Measurements from ENCODE around the gene CDHR3.

CDHR3 gene

GRCh38 chr7:106012184-106012583 is 49.1 kb downstream of the CDHR3 start:
- H3K9me2 ChIP-seq (replicated peaks; ENCODE audit: insufficient read depth, low read length), result no peaks in the 10 kb centered on the region
- H3K36me3 ChIP-seq (ENCODE audit: low read length), result no peaks in the 10 kb centered on the region
- H4K20me1 ChIP-seq (ENCODE audit: low read depth, low read length), result no peaks in the 10 kb centered on the region
- H3K4me2 ChIP-seq (ENCODE audit: low read depth, low read length, poor library complexity, severe bottlenecking), result no peak overlapping the region
- H3K4me3 ChIP-seq (ENCODE audit: insufficient read depth, low read length, poor library complexity, severe bottlenecking), result no peak overlapping the region
- no peaks in the 10 kb centered on the region for H3F3A ChIP-seq (ENCODE audit: insufficient read depth)
- TF ChIP-seq EZH2phosphoT487 (conservative IDR thresholded peaks at IDR 0.05; ENCODE audit: low read length) (no peak), CTCF (IDR thresholded peaks at IDR 0.05; ENCODE audit: insufficient read depth, low read length, poor library complexity, severe bottlenecking) (no peak)
- no peak overlapping the region for H2AFZ ChIP-seq (ENCODE audit: low read depth, low read length, severe bottlenecking)
- H3K9me3 ChIP-seq (ENCODE audit: insufficient read depth, low read length), result peaks cover 6% of the 10 kb centered on the region; the same call in 1 of the 2 replicates
- H3K9ac ChIP-seq (ENCODE audit: low read length), result no peak overlapping the region
- no peaks in the 10 kb centered on the region for H3K79me2 ChIP-seq (ENCODE audit: insufficient read depth, low read length)
- no peak overlapping the region for H3K27ac ChIP-seq (ENCODE audit: low read depth, low read length)
- H3K27me3 ChIP-seq (ENCODE audit: low read length), result no peaks in the 10 kb centered on the region

GRCh38 chr7:106012935-106013439 is 49.9 kb downstream of the CDHR3 start:
- no peaks in the 10 kb centered on the region for H3K36me3 ChIP-seq (ENCODE audit: low read length)
- no peaks in the 10 kb centered on the region for H3K27me3 ChIP-seq (ENCODE audit: low read length)
- H3K27ac ChIP-seq (ENCODE audit: low read depth, low read length), result no peak overlapping the region
- H3K4me3 ChIP-seq (ENCODE audit: insufficient read depth, low read length, poor library complexity, severe bottlenecking), result no peak overlapping the region
- no peaks in the 10 kb centered on the region for H3K79me2 ChIP-seq (ENCODE audit: insufficient read depth, low read length)
- no peak for TF ChIP-seq EZH2phosphoT487 (conservative IDR thresholded peaks at IDR 0.05; ENCODE audit: low read length)
- no peak for TF ChIP-seq CTCF (IDR thresholded peaks at IDR 0.05; ENCODE audit: insufficient read depth, low read length, poor library complexity, severe bottlenecking)
- H3K9me2 ChIP-seq (replicated peaks; ENCODE audit: insufficient read depth, low read length), result no peaks in the 10 kb centered on the region
- no peak overlapping the region for H3K9ac ChIP-seq (ENCODE audit: low read length)
- peaks cover 5% of the 10 kb centered on the region; the same call in 1 of the 2 replicates for H3K9me3 ChIP-seq (ENCODE audit: insufficient read depth, low read length)
- no peak overlapping the region for H3K4me2 ChIP-seq (ENCODE audit: low read depth, low read length, poor library complexity, severe bottlenecking)
- H3F3A ChIP-seq (ENCODE audit: insufficient read depth), result no peaks in the 10 kb centered on the region
- H4K20me1 ChIP-seq (ENCODE audit: low read depth, low read length), result no peaks in the 10 kb centered on the region
- H2AFZ ChIP-seq (ENCODE audit: low read depth, low read length, severe bottlenecking), result no peak overlapping the region

GRCh38 chr7:106015381-106016218 is 52.5 kb downstream of the CDHR3 start:
- Histone ChIP-seq H4K20me1 (ENCODE audit: low read depth, low read length) (no peaks in the 10 kb centered on the region), H3K27ac (ENCODE audit: low read depth, low read length) (no peak overlapping the region), H3F3A (ENCODE audit: insufficient read depth) (no peaks in the 10 kb centered on the region), H3K27me3 (ENCODE audit: low read length) (no peaks in the 10 kb centered on the region), H3K4me3 (ENCODE audit: insufficient read depth, low read length, poor library complexity, severe bottlenecking) (no peak overlapping the region), H3K79me2 (ENCODE audit: insufficient read depth, low read length) (no peaks in the 10 kb centered on the region), H3K36me3 (ENCODE audit: low read length) (no peaks in the 10 kb centered on the region), H3K4me2 (ENCODE audit: low read depth, low read length, poor library complexity, severe bottlenecking) (no peak overlapping the region), H2AFZ (ENCODE audit: low read depth, low read length, severe bottlenecking) (no peak overlapping the region), H3K9ac (ENCODE audit: low read length) (no peak overlapping the region), H3K9me2 (replicated peaks; ENCODE audit: insufficient read depth, low read length) (no peaks in the 10 kb centered on the region), H3K9me3 (ENCODE audit: insufficient read depth, low read length) (no peaks in the 10 kb centered on the region)
- TF ChIP-seq CTCF (IDR thresholded peaks at IDR 0.05; ENCODE audit: insufficient read depth, low read length, poor library complexity, severe bottlenecking) (no peak), EZH2phosphoT487 (conservative IDR thresholded peaks at IDR 0.05; ENCODE audit: low read length) (no peak)

Data from SU-DHL-6 (cell line).